Colonic mucosa (tissue), 4 donors: ENCODE results near the gene RPUSD4. TPM values are rescaled to one million over a fixed set of nuclear protein-coding genes. Genes with fewer than 3 reads are reported as not detected.

Experiments
- DNase-seq: peaks from one replicate; pipeline ENCODE4 v3.0.0-alpha.2; 2020
- H3K27ac ChIP-seq: fragments of 200-600 bp; one replicate; pipeline ENCODE4 v1.8.0; 2021
- H3K27me3 ChIP-seq: fragments of 200-600 bp; one replicate; pipeline ENCODE4 v1.8.0; 2021
- H3K36me3 ChIP-seq: fragments of 200-600 bp; one replicate; pipeline ENCODE4 v1.8.0; 2021
- H3K4me1 ChIP-seq: fragments of 200-600 bp; one replicate; pipeline ENCODE4 v1.8.0; 2021; ENCODE audit warnings: mild to moderate bottlenecking
- H3K4me3 ChIP-seq: fragments of 200-600 bp; one replicate; pipeline ENCODE4 v1.8.0; 2021
- H3K9ac ChIP-seq, 2 donors: one replicate each; pipeline ENCODE4 v1.7.0; 2013; ENCODE audit warnings: control low read depth in 2 of 2, low read depth in 2 of 2, low read length in 2 of 2
- H3K9me3 ChIP-seq: fragments of 200-600 bp; one replicate; pipeline ENCODE4 v1.8.0; 2021
- CTCF ChIP-seq: fragments of 200-600 bp; IDR thresholded peaks from one replicate; pipeline ENCODE4 v1.8.0; 2022; ENCODE audit warnings: antibody characterized with exemption, mild to moderate bottlenecking
- intact Hi-C: fragments of 100-400 bp; cut with DNase I; formaldehyde crosslinking; loops from one replicate; pipeline ENCODE4 v1.14.1; 2022
- total RNA-seq, 2 donors: library from RNA; stranded (reverse); fragmentation: NEBNext Ultra II Directional in 1 of 2; extraction: Animal tissue kit (Norgen Biotek cat#: 25700) in 1 of 2; gene quantifications; one replicate each; pipeline ENCODE4 v1.2.1, GENCODE V29; 2021
- donor health status: healthy.
- donor health status: DM: no; HTN: no; CAD: no.
- donor health status: DM: no; HTN: no; CAD: no.

RPUSD4 gene
- total RNA-seq, 2 donors from 2014 or later = 14.4 to 25.1 TPM

GRCh38 chr11:126210871-126211235, 597 bp downstream of the RPUSD4 start:
- TF ChIP-seq CTCF = no peak
- peaks cover 3% of the 10 kb centered on the region for H3K4me1 ChIP-seq
- no peaks in the 10 kb centered on the region for H3K36me3 ChIP-seq
- H3K9me3 ChIP-seq = no peaks in the 10 kb centered on the region
- no peaks in the 10 kb centered on the region for H3K27me3 ChIP-seq
- no peak overlapping the region for H3K27ac ChIP-seq
- no peak for DNase-seq
- intact Hi-C loops = loop anchor here (5.0 kb wide), 1 partner anchor 56 kb away; the partner anchor contains the start of genes FOXRED1 and SRPRA
- peak overlapping the region; percentile 88 for H3K4me3 ChIP-seq
- peak overlapping the region; percentile 68 to 98 for H3K9ac ChIP-seq

- no peak for DNase-seq
- Histone ChIP-seq H3K36me3 (peaks cover 4% of the 10 kb centered on the region), H3K27ac (no peak overlapping the region), H3K9me3 (no peaks in the 10 kb centered on the region), H3K27me3 (no peaks in the 10 kb centered on the region), H3K9ac (no peak overlapping the region), H3K4me1 (peaks cover 3% of the 10 kb centered on the region), H3K4me3 (no peak overlapping the region)
- no peak for TF ChIP-seq CTCF
- intact Hi-C loops = no loop called here
Measured at GRCh38 chr11:126207896-126208295, 3.6 kb downstream of the RPUSD4 start.

GRCh38 chr11:126205359-126205758, 6.1 kb downstream of the RPUSD4 start:
- H3K36me3 ChIP-seq = peaks cover 5% of the 10 kb centered on the region
- no peak overlapping the region for H3K9ac ChIP-seq
- no peaks in the 10 kb centered on the region for H3K4me1 ChIP-seq
- H3K9me3 ChIP-seq = no peaks in the 10 kb centered on the region
- no peak overlapping the region for H3K27ac ChIP-seq
- TF ChIP-seq CTCF = no peak
- no peak for DNase-seq
- no peak overlapping the region for H3K4me3 ChIP-seq
- intact Hi-C loops = no loop called here
- no peaks in the 10 kb centered on the region for H3K27me3 ChIP-seq

GRCh38 chr11:126202646-126203359, 8.6 kb downstream of the RPUSD4 start:
- intact Hi-C loops = no loop called here

GRCh38 chr11:126198648-126199047, 12.8 kb downstream of the RPUSD4 start:
- no peaks in the 10 kb centered on the region for H3K4me1 ChIP-seq
- H3K36me3 ChIP-seq = peaks cover 11% of the 10 kb centered on the region
- H3K4me3 ChIP-seq = no peak overlapping the region
- no peak overlapping the region for H3K27ac ChIP-seq
- H3K9ac ChIP-seq = no peak overlapping the region
- intact Hi-C loops = no loop called here
- H3K9me3 ChIP-seq = no peaks in the 10 kb centered on the region
- no peaks in the 10 kb centered on the region for H3K27me3 ChIP-seq
- no peak for TF ChIP-seq CTCF
- no peak for DNase-seq

More at GRCh38 chr11:126202646-126203359, 8.6 kb downstream of the RPUSD4 start:
- Histone ChIP-seq H3K9me3 (no peaks in the 10 kb centered on the region), H3K4me3 (no peak overlapping the region), H3K4me1 (no peaks in the 10 kb centered on the region), H3K9ac (no peak overlapping the region), H3K36me3 (peaks cover 11% of the 10 kb centered on the region), H3K27ac (no peak overlapping the region), H3K27me3 (no peaks in the 10 kb centered on the region)
- no peak for TF ChIP-seq CTCF
- DNase-seq = no peak
